WI38 (cell line): ENCODE measurements around the gene NRP2.

Source experiments
- H3K4me3 ChIP-seq: 2 replicates; pipeline ENCODE4 v1.5.1; 2011; ENCODE audit warnings: low read depth, mild to moderate bottlenecking, control low read depth, low read length
- CTCF ChIP-seq: IDR thresholded peaks from 2 replicates; pipeline ENCODE4 v1.5.1; 2012; ENCODE audit warnings: low read depth, mild to moderate bottlenecking, control low read depth, low read length

The NRP2 gene

GRCh38 chr2:205805136-205805535 is 122.8 kb downstream of the NRP2 start:
- no peak for TF ChIP-seq CTCF
- no peak overlapping the region for H3K4me3 ChIP-seq

GRCh38 chr2:205806143-205806905 is 124.0 kb downstream of the NRP2 start:
- TF ChIP-seq CTCF, result no peak
- H3K4me3 ChIP-seq, result no peak overlapping the region

- H3K4me3 ChIP-seq, result no peak overlapping the region
- TF ChIP-seq CTCF, result no peak
Measured at GRCh38 chr2:205807229-205807628, 124.9 kb downstream of the NRP2 start.

GRCh38 chr2:205807758-205808157 is 125.5 kb downstream of the NRP2 start:
- no peak for TF ChIP-seq CTCF
- H3K4me3 ChIP-seq, result no peak overlapping the region

- TF ChIP-seq CTCF, result no peak
- no peak overlapping the region for H3K4me3 ChIP-seq
Measured at GRCh38 chr2:205808486-205809121, 126.3 kb downstream of the NRP2 start.

GRCh38 chr2:205811387-205811786 is 129.1 kb downstream of the NRP2 start:
- TF ChIP-seq CTCF, result no peak
- no peak overlapping the region for H3K4me3 ChIP-seq

- H3K4me3 ChIP-seq, result no peak overlapping the region
- no peak for TF ChIP-seq CTCF
Measured at GRCh38 chr2:205814039-205814364, 131.7 kb downstream of the NRP2 start.
